ENCODE data around the gene EGFL8. TPM values are rescaled to one million over a fixed set of nuclear protein-coding genes. Genes with fewer than 3 reads are reported as not detected.

The EGFL8 gene
- total and polyA plus RNA-seq, 2 of the 8 experiments (the other 6 are each of a cell fraction or from before 2014, with no cell fraction given): 5.0 to 9.2 TPM

GRCh38 chr6:32195902-32196681, 31.7 kb downstream of the EGFL8 start (continued):
- TF ChIP-seq SRF (IDR thresholded peaks at IDR 0.05; ENCODE audit: low read depth, low read length): no peak; the same call in 1 of the 2 replicates
- no peak; the same call in 1 of the 2 replicates for TF ChIP-seq MAFK (IDR thresholded peaks at IDR 0.05; ENCODE audit: low read depth, low read length)
- peak in 1 of 2 experiments; percentile 64; a peak in 2 of 4 replicates for TF ChIP-seq SIN3A (conservative IDR thresholded peaks at IDR 0.05 in 1 of 2, IDR thresholded peaks at IDR 0.05 in 1 of 2; ENCODE audit: low read depth in 1 of 2, low read length in 2 of 2)
- no peak; a peak in 1 of 4 replicates for TF ChIP-seq RAD21 (IDR thresholded peaks at IDR 0.05 in 1 of 2, conservative IDR thresholded peaks at IDR 0.05 in 1 of 2; ENCODE audit: low read depth in 2 of 2, low read length in 2 of 2)
- no peak for TF ChIP-seq SIRT6 (IDR thresholded peaks at IDR 0.05; ENCODE audit: low read length)
- peak; percentile 88 for TF ChIP-seq PHF8 (conservative IDR thresholded peaks at IDR 0.05; ENCODE audit: low read depth, low read length)
- no peak for TF ChIP-seq POU5F1 (IDR thresholded peaks at IDR 0.05; ENCODE audit: low read depth, low read length)
- TF ChIP-seq HDAC6 (IDR thresholded peaks at IDR 0.05; ENCODE audit: low read depth, low read length): no peak
- no peak for TF ChIP-seq USF2 (IDR thresholded peaks at IDR 0.05; ENCODE audit: low read length)
- TF ChIP-seq RFX5 (IDR thresholded peaks at IDR 0.05; ENCODE audit: borderline replicate concordance, low read depth, low read length): no peak
- peak; percentile 80 for TF ChIP-seq TAF1 (IDR thresholded peaks at IDR 0.05; ENCODE audit: low read depth, low read length)
- TF ChIP-seq JUN (IDR thresholded peaks at IDR 0.05; ENCODE audit: low read depth, low read length): no peak
- no peak; the same call in 1 of the 2 replicates for TF ChIP-seq EGR1 (IDR thresholded peaks at IDR 0.05; ENCODE audit: borderline replicate concordance, low read depth, low read length)
- TF ChIP-seq TBP (IDR thresholded peaks at IDR 0.05; ENCODE audit: low read depth, low read length): peak; percentile 63
- no peak for TF ChIP-seq NRF1 (IDR thresholded peaks at IDR 0.05; ENCODE audit: low read depth, low read length)
- TF ChIP-seq E2F6 (IDR thresholded peaks at IDR 0.05): peak; percentile 69
- TF ChIP-seq TCF12 (IDR thresholded peaks at IDR 0.05; ENCODE audit: low read depth, low read length): no peak
- no peak for TF ChIP-seq RXRA (IDR thresholded peaks at IDR 0.05; ENCODE audit: insufficient read depth, low read depth, low read length)
- peak; percentile 96 for TF ChIP-seq JUND (IDR thresholded peaks at IDR 0.05; ENCODE audit: low read length)
- no peak; the same call in 1 of the 2 replicates for TF ChIP-seq RBBP5 (IDR thresholded peaks at IDR 0.05; ENCODE audit: borderline replicate concordance, low read depth, low read length)

All from H1 (cell line).